ENCODE data around the gene TRPV4. TPM values are rescaled to one million over a fixed set of nuclear protein-coding genes. Genes with fewer than 3 reads are reported as not detected.

TRPV4 gene
- total RNA-seq, 1 donor from 2014 or later: 3.5 TPM

GRCh38 chr12:109762071-109762672 is 71.0 kb downstream of the TRPV4 start:
- no peak for TF ChIP-seq CTCF (conservative IDR thresholded peaks at IDR 0.05)
- H3K36me3 Mint-ChIP-seq (ENCODE audit: low read depth): peaks cover 3% of the 10 kb centered on the region
- no peaks in the 10 kb centered on the region for H3K9me3 Mint-ChIP-seq
- peak overlapping the region; percentile 57 for H3K27ac Mint-ChIP-seq (ENCODE audit: unreplicated experiment)
- DNase-seq (ENCODE audit: low read depth, low spot score): no peak
- no peak overlapping the region for H3K4me3 Mint-ChIP-seq
- no peaks in the 10 kb centered on the region for H3K27me3 Mint-ChIP-seq (ENCODE audit: low read depth)
- no peaks in the 10 kb centered on the region for H3K4me1 Mint-ChIP-seq

DNA sequence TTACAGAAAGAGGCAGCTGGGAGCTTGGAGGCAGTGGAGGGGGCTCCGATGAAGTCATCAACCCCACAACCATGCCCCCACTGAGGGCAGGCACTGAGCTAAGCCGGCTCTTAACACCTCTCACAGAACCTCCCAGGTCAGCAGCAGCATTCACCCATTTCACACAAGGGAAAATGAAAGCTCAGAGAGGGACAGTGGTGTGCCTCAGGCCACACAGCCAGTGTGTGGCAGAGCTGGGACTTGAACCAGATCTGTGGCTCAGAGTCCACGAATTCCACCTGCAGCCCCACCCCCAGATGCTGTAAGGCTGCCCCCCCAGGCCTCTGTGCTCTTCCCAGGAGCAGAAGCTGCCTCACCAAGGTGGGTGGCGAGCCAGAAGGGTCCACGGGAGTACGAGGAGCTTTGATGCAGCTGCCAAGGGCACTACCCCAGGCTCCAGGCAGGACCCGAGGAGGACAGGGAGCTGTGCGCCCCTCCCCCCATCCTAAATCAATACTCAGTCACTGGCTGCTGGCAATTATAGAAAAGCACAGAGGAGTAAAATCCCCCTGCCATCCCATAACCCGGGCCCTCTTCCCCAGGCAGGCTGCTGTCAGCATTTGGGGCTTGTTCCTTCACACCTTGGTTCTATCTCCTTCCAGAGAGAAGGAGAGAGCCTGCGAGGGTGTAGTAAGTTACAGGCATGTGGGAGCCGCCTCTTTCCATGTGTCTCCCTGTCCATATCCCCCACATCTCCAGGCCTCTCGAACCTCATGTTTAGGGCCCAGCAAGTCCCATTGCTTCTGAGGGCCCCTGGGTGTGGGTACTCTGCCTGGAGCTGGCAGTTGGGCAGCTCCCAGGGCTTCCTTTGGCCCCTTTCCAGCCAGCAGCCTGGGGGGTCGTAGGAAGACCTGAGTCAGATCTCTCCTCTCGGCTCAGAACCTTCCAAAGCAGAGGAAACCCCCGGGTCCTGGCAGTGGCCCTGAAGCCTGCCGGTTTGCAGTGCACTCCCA is 72.0 kb downstream of the TRPV4 start:
- Mint-ChIP-seq H3K36me3 (ENCODE audit: low read depth) (peaks cover 10% of the 10 kb centered on the region), H3K27ac (ENCODE audit: unreplicated experiment) (peak overlapping the region; percentile 17), H3K4me3 (no peak overlapping the region), H3K9me3 (peaks cover 7% of the 10 kb centered on the region), H3K27me3 (ENCODE audit: low read depth) (no peaks in the 10 kb centered on the region), H3K4me1 (no peaks in the 10 kb centered on the region)
- no peak for TF ChIP-seq CTCF (conservative IDR thresholded peaks at IDR 0.05)
- no peak for DNase-seq (ENCODE audit: low read depth, low spot score)

DNA sequence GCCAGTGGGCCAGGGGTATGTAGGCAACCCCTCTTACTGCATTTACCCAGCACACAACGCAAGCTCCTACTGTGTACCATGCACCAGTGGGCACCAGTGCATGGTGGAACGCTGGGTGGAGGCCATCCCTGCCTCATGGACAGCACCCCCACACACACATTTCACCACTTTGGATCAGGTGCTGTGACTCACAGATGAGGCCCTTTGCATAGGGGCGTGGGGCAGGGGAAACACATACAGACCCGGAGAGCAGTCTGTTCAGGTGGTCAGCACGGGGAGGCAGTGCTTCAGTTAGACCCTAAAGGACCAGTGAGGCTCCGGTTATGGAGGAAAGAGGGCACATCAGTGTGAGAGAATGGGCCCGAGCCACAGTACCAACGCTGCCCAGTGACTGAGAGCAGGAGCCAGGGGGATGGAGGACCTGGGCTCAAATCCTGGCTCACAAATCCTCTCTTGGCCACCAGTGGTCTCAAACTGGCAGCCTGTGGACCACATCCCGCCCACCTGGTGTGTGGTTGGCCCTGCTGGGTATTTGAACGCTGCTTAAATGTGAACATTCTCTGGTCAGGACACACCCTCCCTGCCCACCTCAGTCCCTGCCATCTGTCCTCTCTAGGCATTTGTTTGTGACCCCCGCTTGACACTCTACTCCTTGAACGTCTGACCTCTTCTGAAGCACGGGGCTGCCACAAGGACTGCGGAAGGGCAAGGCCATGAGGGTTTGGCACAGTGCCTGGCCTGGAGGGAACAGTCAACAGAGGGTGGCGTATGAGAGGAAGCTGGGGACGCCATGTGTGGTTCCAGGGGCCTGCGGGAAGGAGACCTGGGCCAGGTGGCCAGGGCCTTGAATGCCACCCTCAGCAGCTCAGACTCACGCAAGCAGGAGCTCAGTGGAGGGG is 72.9 kb downstream of the TRPV4 start:
- H3K4me3 Mint-ChIP-seq: no peak overlapping the region
- H3K4me1 Mint-ChIP-seq: no peaks in the 10 kb centered on the region
- H3K36me3 Mint-ChIP-seq (ENCODE audit: low read depth): peaks cover 18% of the 10 kb centered on the region
- no peak for TF ChIP-seq CTCF (conservative IDR thresholded peaks at IDR 0.05)
- DNase-seq (ENCODE audit: low read depth, low spot score): no peak
- peak overlapping the region; percentile 17 for H3K27ac Mint-ChIP-seq (ENCODE audit: unreplicated experiment)
- peaks cover 11% of the 10 kb centered on the region for H3K9me3 Mint-ChIP-seq
- H3K27me3 Mint-ChIP-seq (ENCODE audit: low read depth): no peaks in the 10 kb centered on the region

DNA sequence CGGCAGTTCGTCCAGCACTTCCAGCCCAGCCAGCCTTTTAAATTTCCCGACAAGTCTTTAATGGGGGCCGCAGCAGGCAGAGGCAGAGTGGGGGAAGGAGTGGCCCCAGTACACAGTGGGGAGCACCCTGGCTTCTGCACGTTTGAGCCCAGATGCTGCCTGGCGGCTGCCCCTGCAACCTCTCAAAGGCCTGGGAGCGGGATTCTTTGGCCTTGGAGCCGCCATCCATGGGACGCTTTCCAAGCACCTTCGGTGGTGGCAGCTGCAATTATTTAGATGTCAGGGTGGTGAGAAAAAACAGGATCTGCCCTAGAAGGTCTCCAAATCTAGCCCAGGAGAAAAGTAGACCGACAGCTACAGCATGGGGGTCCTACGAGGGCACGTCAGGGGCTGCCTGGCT is 73.6 kb downstream of the TRPV4 start:
- peaks cover 18% of the 10 kb centered on the region for H3K36me3 Mint-ChIP-seq (ENCODE audit: low read depth)
- H3K27me3 Mint-ChIP-seq (ENCODE audit: low read depth): no peaks in the 10 kb centered on the region
- no peak overlapping the region for H3K27ac Mint-ChIP-seq (ENCODE audit: unreplicated experiment)
- no peak for TF ChIP-seq CTCF (conservative IDR thresholded peaks at IDR 0.05)
- DNase-seq (ENCODE audit: low read depth, low spot score): no peak
- H3K4me3 Mint-ChIP-seq: no peak overlapping the region
- H3K4me1 Mint-ChIP-seq: no peaks in the 10 kb centered on the region
- peaks cover 11% of the 10 kb centered on the region for H3K9me3 Mint-ChIP-seq

Data from neural crest cell (in vitro differentiated cells).